Dedifferentiated amniotic fluid mesenchymal stem cell (primary cell): ENCODE data around the gene AKAP7.
"Not testable (repeated sequence)": the region's sequence is repeated elsewhere in the genome, so short reads cannot be mapped to it uniquely, and the experiment has no call there.

Source experiments
- DNase-seq: peaks from one replicate; pipeline ENCODE4 v3.0.0-alpha.2; 2016; ENCODE audit errors: extremely low spot score

Gene AKAP7

GRCh38 chr6:131135244-131136020 lies at the start of gene AKAP7:
Gene AKAP7, plus strand, starts transcription at chr6:131135467. Its CDS starts 297 bp downstream, at chr6:131135764.
- peak; percentile 50 for DNase-seq

- not testable (repeated sequence) for DNase-seq
Observed at GRCh38 chr6:131090339-131090738, 44.9 kb upstream of the AKAP7 start.

GRCh38 chr6:131091944-131092343 lies 43.3 kb upstream of the AKAP7 start:
- not testable (repeated sequence) for DNase-seq

- no peak for DNase-seq
Observed at GRCh38 chr6:131093334-131093733, 41.9 kb upstream of the AKAP7 start.

- no peak for DNase-seq
Observed at GRCh38 chr6:131096786-131097185, 38.5 kb upstream of the AKAP7 start.

GRCh38 chr6:131101911-131102680 lies 33.2 kb upstream of the AKAP7 start:
- no peak for DNase-seq

GRCh38 chr6:131103296-131103695 lies 32.0 kb upstream of the AKAP7 start:
- no peak for DNase-seq

- DNase-seq = no peak
Observed at GRCh38 chr6:131103901-131104300, 31.4 kb upstream of the AKAP7 start.

- peak; percentile 60 for DNase-seq
Observed at GRCh38 chr6:131107151-131107550, 28.1 kb upstream of the AKAP7 start.

GRCh38 chr6:131112249-131112648 lies 23.0 kb upstream of the AKAP7 start:
- DNase-seq = no peak

GRCh38 chr6:131115651-131116050 lies 19.6 kb upstream of the AKAP7 start:
- DNase-seq = no peak

- no peak for DNase-seq
Observed at GRCh38 chr6:131116321-131116720, 18.9 kb upstream of the AKAP7 start.

- peak; percentile 68 for DNase-seq
Observed at GRCh38 chr6:131116755-131117360, 18.4 kb upstream of the AKAP7 start.

- DNase-seq = no peak
Observed at GRCh38 chr6:131117878-131118277, 17.4 kb upstream of the AKAP7 start.

GRCh38 chr6:131122007-131122406 lies 13.3 kb upstream of the AKAP7 start:
- no peak for DNase-seq

GRCh38 chr6:131122516-131122915 lies 12.8 kb upstream of the AKAP7 start:
- no peak for DNase-seq

- DNase-seq = no peak
Observed at GRCh38 chr6:131124336-131125071, 10.8 kb upstream of the AKAP7 start.

- no peak for DNase-seq
Observed at GRCh38 chr6:131125431-131125830, 9.8 kb upstream of the AKAP7 start.

GRCh38 chr6:131129689-131130553 lies 5.3 kb upstream of the AKAP7 start:
- DNase-seq = no peak

GRCh38 chr6:131130554-131130940 lies 4.7 kb upstream of the AKAP7 start:
- no peak for DNase-seq

- no peak for DNase-seq
Observed at GRCh38 chr6:131132360-131132759, 2.9 kb upstream of the AKAP7 start.
